NCI-H345 treated with DMSO at 0.1 percent for 48 hours (cell line): ENCODE results near the gene SLC1A2.

Experiments
- DNase-seq: peaks from one replicate; lab custom pipeline; 2025; ENCODE audit not compliant: unreplicated experiment; lab: John Stamatoyannopoulos, UW

The SLC1A2 gene

DNA sequence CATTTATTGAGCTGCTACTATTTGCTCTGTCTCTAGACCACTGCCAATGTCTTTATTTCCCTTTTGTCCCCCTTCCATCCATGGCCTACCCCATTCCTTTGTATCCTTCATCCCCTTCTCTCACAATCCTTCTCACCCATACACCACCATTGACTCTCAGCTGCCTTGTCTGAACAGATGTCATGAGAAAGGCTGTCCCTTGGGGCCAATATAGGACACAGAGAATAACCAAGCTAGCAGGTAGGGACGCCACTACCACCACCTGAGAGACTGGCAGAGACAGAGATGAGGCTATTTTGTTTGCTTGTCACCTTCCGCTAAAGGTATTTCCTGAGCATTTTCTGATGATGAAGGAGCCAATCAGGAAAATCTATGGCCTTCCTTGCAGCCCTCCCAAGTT is 141.5 kb downstream of the SLC1A2 start:
- DNase-seq = no peak

DNA sequence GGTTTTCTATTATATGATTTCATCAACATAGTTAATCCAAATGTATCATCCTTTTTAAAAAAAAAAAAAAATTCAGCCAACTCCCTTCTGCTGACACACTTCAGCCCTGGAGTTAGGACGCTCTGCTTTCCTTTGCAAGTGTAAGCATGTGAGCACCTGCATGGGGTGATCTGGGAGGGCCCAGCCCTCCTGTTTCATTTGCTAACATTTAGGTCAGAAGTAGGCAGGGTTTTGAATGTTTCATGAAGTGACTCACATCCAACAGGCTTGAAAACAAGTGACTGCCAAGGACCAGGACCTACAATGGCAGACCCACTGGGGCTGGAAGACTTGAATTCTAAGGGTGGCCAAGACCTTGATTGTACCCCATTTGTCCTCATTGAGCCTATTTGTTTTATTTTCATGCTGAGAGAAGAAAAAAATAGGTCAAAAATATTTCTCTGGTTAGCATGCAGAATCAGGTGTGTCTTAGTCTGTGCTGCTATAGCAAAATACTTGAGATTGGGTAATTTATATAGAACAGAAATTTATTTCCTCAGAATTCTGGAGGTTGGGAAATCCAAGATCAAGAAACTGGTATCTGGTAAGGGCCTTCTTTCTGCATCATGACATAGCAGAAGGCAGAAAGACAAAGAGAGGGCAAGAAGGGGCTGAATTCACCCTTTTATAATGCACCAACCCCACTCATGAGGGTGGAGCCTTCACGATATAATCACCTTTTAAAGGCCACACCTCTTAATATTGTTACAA is 142.8 kb downstream of the SLC1A2 start:
- no peak for DNase-seq

DNA sequence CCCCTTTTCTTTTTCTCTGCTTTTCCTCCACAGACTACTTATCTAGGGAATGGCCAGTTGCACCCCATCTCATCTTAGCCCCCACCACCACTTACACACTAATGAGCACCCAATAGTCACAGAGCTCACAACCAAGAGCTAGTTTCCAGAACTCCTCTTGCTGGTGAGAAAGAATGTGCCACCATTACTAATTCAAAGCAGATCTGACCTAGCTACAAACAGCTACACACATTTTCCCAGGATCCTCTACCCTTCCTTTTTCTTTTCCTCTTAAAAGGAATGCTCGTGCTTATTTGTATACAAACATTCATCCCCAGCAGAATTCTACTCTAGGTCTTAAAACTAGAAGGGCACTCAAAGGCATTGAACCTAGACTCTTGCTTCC is 143.6 kb downstream of the SLC1A2 start:
- no peak for DNase-seq

DNA sequence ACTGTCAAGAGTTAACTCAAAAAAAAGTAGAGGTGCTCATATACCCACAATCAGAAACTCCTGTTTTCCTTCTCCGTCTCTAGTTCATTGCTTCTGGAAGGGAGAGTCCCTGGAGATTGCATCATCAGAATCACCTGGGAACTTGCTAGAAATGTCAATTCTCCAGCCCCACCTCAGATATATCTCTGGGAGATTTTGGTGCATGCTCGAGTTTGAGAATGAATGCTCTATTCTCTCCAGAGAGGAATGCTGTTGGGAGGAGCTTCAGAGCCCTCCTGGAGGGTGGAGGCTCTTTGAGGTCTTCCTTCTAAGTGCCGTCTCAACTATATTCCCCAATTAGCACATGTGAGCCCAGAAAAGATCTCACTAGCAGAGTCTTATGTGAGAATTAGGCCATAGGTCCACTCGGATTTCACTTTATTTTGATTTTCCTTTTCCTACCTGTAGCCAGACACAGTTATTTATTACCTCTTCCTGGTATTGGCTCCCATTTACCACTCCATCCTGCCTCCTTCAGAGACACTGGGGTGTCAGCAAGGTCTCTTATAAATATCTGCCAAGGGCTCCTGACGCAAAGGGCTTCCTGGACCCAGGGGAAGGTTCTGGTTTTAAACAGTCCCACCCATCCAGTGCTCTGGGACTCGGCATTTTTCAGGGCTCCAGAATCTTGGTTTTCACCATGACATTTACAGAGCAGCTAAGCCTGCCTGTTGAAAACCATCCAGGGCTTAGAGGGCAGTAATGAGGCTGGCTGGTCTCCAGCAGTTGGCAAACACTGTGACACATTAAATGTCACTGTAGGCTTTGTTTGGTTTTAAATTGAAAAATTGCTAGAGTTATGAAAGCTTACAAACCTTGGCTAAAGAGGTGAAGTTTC is 144.2 kb downstream of the SLC1A2 start:
- no peak for DNase-seq

DNA sequence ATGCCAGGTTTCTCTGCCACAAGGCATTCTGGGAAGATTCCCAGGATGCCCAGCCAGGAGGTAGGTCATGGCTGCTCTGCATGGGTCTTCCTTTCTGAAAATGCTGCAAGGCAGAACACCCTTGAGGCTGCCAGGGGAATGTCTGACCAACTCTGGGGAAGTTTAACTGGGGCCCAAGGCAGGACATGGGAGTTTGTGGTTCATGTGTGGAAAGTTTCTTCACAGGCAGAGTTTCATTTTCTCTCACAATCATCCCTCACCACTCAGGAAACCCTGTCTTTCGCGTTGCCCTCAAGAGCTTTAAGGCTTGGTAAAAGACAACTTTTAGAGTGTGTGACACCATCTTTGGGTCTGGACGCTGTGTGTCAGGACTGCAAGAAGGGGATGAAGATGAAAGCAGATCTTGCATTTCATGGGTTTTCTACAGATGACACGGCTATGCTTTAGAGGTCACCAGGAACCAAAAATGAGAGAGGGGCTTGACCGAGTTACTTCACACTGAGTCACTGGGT is 146.9 kb downstream of the SLC1A2 start:
- no peak for DNase-seq

DNA sequence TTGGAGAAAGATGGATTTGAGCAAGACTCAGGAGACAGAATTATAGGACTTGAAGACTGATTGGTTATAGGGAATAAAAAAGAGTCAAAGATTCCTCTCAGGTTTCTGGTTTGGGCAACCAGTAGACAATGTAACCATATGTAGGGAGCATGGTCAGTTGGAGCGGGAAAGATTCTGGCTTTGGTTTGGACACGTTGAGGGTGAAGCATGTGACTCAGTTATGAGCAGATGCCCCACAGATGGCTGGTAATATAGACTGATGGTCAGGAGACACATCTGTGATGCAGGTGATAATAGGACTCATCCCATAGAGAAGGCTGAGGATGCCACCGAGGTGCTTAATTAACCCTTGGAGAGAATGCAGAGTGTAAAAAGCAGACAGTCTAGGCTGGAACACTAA is 148.3 kb downstream of the SLC1A2 start:
- DNase-seq = no peak

DNA sequence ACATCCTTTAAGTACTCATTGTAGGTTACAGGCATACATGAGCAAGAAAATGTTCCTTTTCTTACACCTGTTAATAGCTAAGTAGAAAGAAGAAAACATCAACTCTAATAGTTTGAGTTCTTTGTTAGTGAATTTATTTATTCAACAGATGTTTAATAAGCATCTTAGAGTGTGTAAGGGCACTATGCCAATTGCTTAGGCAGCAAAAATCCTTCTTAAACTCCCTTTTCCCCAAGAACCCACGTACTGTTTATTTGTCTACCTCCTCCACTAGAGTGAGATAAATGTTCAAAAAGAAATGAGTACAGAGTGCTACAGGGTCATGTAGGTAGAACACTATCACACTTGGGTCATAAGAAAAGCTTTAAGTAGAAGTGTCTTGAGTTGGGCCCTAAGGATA is 149.0 kb downstream of the SLC1A2 start:
- no peak for DNase-seq

DNA sequence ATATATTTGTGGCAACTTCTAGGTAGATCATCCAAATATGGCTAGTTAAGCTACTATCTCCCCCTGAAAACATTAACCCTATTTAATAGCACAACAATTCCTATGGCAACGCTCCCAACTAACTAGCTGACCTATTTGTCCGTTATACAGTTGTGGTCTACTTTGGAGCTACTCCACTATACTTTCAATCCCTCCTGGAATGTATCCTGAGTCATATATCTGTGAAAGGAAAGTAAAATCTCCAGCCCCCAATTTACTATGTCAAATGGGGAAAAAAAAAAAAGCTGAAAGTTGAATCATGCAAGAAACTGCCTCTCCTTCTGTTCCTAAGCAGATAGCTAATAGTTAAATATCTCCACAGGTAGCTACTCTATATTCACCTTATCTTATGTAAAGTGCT is 151.9 kb downstream of the SLC1A2 start:
- DNase-seq = no peak

DNA sequence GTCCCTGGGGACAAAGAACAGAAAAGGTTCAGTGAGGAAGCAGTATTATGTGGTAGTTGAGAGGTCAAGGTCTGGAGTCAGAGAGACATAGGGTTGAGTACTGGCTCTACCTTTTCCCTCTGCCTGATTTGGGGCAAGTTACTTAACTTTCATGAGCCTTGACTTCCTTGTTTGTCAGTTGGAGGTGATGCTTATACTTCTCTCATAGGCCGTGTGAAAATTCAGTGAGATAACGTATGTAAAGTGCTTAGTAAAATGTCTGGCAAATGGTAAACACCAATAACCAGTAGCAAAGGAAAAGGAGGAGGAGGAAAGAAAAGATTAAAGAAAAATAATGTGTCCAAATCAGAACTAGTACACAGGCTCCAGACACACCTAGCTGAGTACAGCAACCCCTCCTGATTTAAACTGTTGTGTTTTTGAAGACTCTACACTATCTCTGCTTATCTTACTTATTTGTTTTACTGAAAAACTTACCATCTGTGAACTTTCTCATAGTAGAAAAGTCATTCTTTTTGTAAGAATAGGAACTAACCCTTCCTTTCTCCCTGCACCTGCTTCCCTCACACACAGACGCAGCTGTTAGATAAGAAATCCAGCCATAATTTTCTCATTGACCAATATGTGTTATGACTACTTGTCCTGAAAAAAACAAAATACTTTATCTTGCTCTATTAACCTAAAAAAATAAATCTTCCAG is 153.5 kb downstream of the SLC1A2 start:
- no peak for DNase-seq

DNA sequence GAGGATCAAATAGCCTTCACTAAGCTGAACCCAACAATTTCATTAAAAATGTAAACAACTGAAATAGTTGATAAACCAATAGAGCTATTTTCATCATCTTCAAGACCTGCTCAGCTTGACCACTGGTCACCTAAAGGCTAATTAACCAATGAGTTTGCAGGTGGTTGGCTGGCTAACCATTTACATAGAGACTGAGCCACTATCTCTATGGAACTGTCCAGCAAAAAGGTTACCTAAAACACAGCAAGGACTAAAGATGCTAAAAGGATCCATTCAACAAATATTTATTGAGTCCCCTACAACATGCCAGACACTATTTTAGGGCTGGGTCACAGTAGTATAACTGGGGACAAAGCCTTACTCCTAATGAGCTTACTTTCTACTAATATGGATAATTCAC is 156.6 kb downstream of the SLC1A2 start:
- DNase-seq = no peak

DNA sequence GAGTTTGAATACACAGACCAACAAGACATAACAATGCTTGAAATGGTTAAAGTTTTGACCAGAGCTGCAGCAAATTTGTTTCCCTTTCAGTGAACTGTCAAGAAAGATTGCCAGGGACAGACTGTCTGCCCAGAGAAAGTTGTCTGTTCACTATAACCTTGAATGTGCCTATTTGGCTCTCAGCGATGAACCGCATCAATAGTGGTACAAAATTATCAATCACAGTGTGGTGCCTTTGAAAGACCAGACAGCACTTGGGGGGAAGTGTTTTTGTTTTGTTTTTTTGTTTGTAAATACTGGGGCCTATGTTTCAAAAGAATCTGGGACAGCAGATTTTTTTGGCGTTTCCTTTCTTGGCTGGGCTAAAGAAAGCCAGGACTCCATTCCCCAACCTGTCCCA is 157.3 kb downstream of the SLC1A2 start:
- no peak for DNase-seq

DNA sequence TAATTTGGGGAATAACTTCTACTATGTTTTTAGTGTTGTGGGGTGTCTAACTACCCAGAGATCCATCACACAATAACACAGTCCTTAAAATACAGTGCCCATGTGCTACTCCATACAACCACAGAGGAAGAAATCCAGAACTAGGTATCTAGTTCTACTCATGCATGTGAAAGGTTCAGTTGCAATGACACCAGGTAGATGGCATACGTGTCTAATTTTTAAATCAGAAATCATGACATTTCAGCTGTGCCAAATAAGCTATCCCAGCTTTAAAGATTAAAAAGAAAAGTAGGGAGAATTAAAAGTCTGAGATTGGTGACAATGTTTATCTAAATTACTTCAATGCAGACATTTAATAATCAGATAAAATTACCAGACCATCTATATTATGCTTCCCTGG is 158.2 kb downstream of the SLC1A2 start:
- no peak for DNase-seq

DNA sequence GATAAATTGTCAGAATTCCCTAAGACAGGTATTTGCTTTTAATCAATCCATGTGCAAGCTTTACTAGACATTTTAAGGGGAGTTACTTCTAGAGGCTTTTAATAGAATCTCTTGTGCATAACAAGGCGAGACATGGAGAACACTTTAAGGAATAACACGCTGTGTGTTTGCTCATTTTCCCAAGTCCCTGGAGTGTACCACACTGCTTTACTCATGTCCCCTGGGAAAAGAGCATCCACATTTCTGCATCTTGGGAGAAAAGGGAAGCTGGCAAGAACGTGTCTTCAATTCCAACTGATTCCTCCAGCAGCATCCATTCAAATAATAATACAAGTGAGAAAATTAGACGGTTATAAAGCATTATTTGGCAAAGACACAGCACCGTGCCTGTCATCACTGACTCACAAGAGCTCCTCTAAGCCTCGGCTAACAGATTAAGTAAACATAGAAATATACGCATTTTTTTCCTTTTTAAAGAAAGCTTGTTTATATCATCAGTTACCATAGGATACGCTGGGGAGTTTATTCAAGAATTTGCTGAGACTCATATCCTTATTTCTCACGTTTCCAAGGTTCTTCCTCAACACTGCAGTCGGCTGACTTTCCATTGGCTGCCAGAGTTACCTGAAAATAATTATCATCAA is 158.9 kb downstream of the SLC1A2 start:
- no peak for DNase-seq

DNA sequence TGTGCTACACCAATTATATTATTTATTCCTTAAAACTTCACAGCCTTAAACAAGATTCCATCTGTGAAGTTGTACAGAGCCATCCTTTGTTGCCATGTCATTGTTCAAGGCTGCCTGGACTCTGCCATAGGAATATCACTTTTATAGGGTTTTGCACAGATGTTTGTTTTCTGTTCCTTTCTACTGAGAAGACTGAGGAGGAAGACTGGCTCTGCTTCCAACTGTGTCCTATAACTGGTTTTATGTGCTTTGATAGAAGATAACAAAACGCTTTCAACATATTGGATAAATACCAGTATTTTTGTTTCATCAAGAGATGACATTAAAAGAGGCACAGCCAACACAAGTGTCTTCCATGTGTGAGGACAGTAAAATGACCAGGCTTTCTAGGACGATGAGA is 159.8 kb downstream of the SLC1A2 start:
- no peak for DNase-seq

DNA sequence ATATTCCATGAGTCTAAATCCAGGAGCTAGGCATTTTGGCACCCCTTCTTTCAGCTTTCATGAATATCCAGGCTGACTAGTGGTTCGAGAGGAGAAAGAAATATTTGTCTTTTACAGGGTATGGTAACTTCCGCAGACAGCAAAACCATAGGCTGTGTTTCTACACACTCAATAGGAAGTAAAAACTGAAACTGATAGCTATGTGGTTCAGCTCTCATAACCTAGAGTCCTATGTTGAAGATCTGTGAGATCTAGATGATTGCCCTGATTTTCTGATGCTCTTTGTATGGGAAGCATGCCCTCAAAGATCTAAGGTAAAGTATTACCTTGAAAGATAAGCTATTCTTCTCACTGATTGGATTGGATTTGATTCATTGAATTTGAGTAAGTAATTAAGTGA is 162.1 kb downstream of the SLC1A2 start:
- DNase-seq = no peak

DNA sequence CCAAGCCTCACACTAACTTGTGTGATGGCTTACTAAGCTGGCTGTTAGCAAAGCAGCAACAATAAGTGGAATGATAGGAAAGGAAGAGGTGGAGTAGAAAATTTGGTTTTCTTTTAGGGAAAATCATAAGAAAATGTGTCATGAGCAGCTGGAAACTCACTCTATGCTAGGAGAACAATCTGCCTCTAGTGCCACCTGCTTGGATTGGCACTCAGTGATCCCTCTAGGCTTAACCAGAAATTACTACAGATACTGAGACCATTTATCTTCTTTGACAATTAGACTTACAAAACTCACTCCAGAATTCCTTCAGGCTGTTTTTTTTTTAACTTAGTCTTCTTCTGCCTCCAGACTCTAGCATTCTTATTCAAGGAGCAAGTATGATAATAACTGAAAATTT is 163.1 kb downstream of the SLC1A2 start:
- no peak for DNase-seq

DNA sequence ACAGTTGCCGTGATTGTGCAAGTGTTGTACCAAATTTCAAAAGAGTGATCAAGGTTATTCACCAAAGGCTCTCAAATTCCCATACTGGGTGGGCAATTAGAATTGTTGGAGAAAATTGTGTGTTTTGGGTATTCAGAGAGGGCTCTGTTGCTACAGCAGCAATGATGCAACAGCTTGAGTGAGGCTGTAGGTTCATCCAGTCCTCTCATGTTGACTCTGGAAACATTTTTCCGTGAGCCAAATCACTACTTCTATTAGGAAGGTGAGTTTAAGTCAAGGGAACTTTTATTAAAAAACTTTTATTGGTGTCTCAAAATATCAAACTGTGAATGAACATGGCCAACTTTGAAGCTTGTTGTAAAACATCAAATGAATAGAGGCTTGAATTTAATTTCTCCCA is 163.8 kb downstream of the SLC1A2 start:
- DNase-seq = no peak

DNA sequence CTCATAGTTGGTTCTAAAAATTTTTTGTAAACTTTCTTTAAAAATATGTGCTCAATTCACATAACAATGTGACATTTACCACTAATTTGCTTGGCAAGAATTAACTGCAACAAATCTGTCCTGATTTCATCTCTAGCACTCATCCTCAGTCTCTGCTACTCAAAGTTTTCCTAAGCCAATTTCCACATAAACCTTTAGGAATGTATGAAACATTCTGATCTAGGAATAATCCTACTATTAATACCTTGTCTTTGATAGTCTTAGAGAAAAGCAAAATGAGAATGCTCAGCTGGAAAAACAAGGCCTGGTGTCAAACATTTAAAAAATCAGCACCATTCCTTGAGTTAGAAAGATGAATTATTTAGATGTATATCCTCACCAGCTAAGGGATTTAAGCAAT is 166.1 kb downstream of the SLC1A2 start:
- no peak for DNase-seq

DNA sequence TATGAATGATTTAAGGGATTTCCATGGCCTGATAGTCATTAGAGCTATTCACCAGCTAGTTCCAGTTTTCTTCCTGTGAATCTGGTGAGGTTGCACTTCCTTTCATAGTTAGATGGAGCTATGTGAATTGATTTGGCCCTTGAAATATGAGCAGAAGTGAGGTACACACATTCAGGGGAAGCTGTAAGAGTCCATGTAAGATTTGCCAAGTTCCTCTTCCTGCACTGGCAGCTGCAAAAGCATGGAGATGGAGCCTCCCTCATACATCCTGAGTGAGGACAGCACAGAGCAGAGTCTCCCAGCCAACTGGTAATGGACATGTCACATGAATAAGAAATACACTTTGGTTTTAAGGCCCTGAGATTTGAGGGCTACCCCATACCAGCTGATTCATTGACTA is 168.7 kb downstream of the SLC1A2 start:
- DNase-seq = no peak

DNA sequence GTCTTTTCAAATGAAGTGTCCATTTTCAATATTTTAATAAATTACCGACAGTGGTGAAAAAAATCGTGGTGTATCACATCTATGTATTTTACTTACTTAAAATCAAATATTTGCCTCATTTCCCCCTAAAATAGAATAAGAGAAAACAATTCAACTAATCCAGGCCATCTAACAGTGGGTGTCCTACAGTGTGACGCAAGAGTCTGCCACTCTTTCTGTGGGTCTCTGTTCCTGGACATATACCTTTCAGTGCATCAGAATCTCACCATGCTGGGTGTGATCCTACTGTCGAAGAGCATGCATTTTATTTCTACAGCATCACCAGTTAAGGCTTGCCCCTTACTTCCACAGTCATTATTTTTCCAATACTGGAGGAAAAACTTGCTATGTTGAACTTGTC is 169.2 kb downstream of the SLC1A2 start:
- DNase-seq = no peak
